Transverse colon (tissue), 4 donors: Measurements from ENCODE around the gene PLCZ1.

Source experiments
- CTCF ChIP-seq, 5 experiments: fragments of 200-600 bp in 3 of 5; fragments of 450-650 bp in 2 of 5; sonication (generic) in 3 of 5; IDR thresholded peaks; 1 replicate in 2 of 5; 2 replicates in 3 of 5; pipeline ENCODE4 v1.5.1; 2016 to 2017; ENCODE audit warnings: antibody characterized with exemption in 5 of 5, inconsistent platforms in 3 of 5, mild to moderate bottlenecking in 2 of 5, moderate library complexity in 1 of 5
- EP300 ChIP-seq: sonication (generic); formaldehyde crosslinking; IDR thresholded peaks from one replicate; pipeline ENCODE4 v1.6.1; 2017; ENCODE audit warnings: antibody characterized with exemption, low read depth
- POLR2A ChIP-seq: fragments of 450-650 bp; IDR thresholded peaks from one replicate; pipeline ENCODE4 v1.6.1; 2016; ENCODE audit warnings: antibody characterized with exemption, mild to moderate bottlenecking, moderate library complexity
- POLR2AphosphoS5 ChIP-seq, 3 donors: sonication (generic); formaldehyde crosslinking; IDR thresholded peaks; one replicate each; pipeline ENCODE4 v1.6.1; 2016; ENCODE audit warnings: antibody characterized with exemption in 3 of 3

GRCh38 chr12:18752947-18753346 is 15.1 kb upstream of the PLCZ1 start:
- TF ChIP-seq CTCF (IDR thresholded peaks at IDR 0.05) (no peak), POLR2A (no peak), EP300 (no peak), POLR2AphosphoS5 (IDR thresholded peaks at IDR 0.05) (no peak)
